HG03575 (cell line): ENCODE measurements around the gene AP3D1.

Experiments
- ATAC-seq: cut with Tn5 transposase; IDR thresholded peaks from one replicate; pipeline ENCODE4 v1.9.1; 2021; ENCODE audit not compliant: unreplicated experiment, insufficient number of reproducible peaks, low FRiP score; ENCODE audit errors: extremely low read depth

AP3D1 gene

DNA sequence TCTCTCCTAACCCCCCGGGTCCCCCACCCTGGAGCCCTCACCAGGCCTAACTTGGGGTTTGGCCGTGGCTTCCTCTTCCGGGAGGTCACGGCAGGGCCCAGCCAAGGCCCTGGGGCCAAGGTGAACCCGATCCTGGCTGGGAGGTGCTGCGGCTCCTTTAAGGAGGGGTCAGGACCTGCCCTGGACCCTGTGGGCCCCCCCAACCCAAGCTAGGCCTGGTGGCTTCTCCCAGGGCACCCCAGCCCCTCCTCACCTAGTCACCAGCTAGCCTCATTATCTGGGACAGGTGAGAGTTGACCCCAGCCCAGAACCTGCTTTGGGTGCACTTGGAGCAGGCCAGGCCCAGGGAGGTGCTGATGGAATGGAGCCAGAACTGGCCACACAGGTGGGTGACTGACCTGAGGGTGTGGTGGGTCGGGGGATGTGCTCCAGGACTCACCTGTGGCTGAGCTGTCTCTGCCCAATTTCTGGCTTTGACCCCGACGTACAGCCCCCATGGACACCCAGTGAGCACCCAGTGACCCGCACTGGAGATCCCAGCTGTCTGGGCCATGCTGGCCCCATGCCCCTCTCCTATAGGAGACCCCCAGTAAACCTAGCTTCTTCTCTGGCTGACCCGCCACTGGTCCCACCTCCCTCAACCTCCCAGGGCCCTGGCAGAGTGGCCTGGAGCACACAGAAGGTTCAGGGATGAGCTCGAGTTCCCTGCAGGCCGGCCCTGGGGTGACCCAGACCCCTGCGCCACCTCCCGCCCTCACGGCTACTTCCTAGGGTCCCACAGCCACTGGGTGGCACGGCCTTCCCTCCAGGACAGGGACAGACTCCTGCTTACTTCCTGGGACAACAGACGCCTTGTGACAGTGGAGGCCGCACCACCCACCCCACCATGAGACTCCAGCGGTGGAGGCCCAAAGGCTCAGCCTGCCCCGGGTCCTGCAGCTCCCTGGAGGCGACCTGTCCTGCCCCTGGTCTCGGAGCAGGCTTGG, 93.6 kb downstream of the AP3D1 start:
- ATAC-seq: no peak

- no peak for ATAC-seq
Measured at GRCh38 chr19:2056837-2057192, 94.6 kb downstream of the AP3D1 start.

DNA sequence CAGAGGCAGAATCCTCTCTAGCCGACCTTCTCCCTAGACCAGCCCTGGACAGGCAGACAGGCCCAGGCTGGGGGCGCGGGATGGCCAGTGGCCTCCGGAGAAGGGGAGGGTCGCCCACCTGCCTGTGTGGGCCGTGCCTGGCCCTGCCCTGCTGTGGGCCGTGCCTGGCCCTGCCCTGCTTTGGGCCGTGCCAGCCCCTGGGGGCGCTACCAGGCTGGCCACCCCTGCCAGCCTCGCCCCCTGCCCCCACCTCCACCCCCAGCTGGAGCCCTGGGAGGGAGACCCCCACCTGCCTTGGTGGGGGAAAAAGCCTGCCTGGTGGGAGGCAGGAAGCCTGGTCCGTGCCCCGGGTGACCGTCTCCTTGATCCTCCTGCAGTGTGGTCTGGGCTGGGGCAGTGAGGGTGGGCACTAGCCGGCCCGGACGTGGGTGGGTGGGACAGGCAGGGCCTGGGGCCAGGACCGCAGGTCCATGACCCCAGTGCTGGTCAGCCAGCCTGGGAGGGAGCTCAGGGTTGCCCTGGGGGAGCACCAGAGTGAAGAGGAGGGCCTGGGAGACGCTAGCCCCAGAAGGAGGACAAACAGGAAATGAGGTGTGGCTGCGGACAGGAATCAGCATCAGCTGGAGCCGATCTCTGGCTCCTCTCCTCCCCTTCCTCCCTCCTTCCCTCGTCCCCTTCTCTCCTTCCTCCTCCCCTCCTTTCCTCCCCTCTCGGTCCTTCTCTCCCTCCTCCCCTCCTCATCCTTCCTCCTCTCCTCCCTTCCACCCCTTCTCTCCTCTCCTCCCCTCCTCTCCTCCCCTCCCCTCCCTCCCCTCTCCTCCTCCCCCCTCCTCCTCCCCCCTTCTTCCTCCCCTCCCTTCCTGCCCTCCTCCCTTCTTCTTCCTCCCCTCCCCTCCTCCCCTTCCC, 95.2 kb downstream of the AP3D1 start:
- ATAC-seq: no peak

GRCh38 chr19:2054763-2055162, 96.6 kb downstream of the AP3D1 start:
- no peak for ATAC-seq

- no peak for ATAC-seq
Measured at GRCh38 chr19:2053601-2054389, 97.6 kb downstream of the AP3D1 start.

DNA sequence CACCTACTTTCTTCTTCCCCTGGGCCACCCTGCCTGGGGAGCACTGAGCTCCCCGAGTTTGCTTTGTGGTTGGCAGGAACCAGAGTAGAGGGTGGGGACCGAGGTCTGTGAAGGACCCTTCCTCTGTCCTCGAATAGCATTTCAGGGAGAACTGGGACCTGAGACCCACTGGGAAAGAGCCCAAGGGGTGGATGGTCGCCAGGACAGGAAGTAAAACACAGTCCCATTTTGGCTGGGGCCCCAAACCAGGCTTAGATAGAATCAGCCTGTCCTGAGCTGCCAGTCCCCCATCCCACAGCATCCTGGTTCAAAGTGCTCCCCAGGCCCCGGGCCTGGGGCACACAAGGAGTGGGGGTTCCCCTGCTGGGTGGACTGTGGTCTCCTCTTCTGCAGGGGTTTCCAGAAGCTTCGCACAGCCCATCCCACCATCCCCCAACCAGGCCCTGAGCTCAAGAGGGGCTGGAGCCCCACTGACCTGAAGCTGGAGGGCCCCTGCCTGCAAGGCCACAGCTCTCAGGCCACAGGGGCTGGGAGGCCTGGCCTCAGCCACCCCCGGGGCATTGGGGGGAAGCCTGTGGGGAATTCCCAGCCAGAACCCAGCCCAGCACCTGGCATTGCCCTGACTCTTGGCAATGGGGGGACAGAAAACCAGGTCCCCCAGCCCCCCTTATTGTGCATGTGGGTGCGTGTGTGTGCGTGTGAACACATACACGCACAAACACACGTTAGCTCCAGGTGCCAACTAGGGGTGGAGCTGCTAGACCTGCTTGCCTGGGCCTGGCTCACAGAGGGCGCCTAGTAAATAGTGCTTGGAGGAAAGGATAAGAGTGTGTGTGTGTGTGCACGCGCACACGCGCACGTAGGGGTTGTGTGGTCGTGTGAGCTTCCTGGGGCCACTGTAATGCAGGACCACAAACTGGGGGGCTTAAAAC, 99.3 kb downstream of the AP3D1 start:
- ATAC-seq: no peak

- no peak for ATAC-seq
Measured at GRCh38 chr19:2050991-2051772, 100.2 kb downstream of the AP3D1 start, which contains the start of gene MKNK2. TSS of gene MKNK2 (minus strand) at chr19:2051244. CDS start at chr19:2050851, 393 bp downstream.
